Bronchial epithelial cell (primary cell): Measurements from ENCODE around the gene UGT1A5. TPM values are rescaled to one million over a fixed set of nuclear protein-coding genes. Genes with fewer than 3 reads are reported as not detected.

ENCODE experiments used
- DNase-seq: peaks from one replicate; pipeline ENCODE4 v3.0.0-alpha.2; 2010; ENCODE audit warnings: low read depth
- FAIRE-seq: peaks from 2 replicates; lab custom pipeline; 2011; peaks lifted over from hg19 to GRCh38; lab: Jason Lieb, UNC
- H3K27me3 ChIP-seq: 2 replicates; pipeline ENCODE4 v1.5.1; 2011; ENCODE audit warnings: low read length; ENCODE audit not compliant: control insufficient read depth, insufficient read depth
- H3K36me3 ChIP-seq: 2 replicates; pipeline ENCODE4 v1.5.1; 2011; ENCODE audit warnings: low read length; ENCODE audit not compliant: control insufficient read depth, insufficient read depth
- H3K4me3 ChIP-seq: 2 replicates; pipeline ENCODE4 v1.5.1; 2011; ENCODE audit warnings: mild to moderate bottlenecking, low read depth, low read length, control low read depth
- CTCF ChIP-seq: IDR thresholded peaks from 2 replicates; pipeline ENCODE4 v1.5.1; 2011; ENCODE audit warnings: mild to moderate bottlenecking, moderate library complexity, low read length, control low read depth, inconsistent platforms; ENCODE audit not compliant: insufficient read depth, severe bottlenecking
- total RNA-seq: library from RNA; depleted of rRNA; stranded (reverse); fragments of >200 nt; gene quantifications from 2 replicates; pipeline ENCODE4 v1.2.1, GENCODE V29; 2014

UGT1A5 gene
- total RNA-seq, 1 donor from 2014 or later: 0.26 TPM

- H3K27me3 ChIP-seq: no peaks in the 10 kb centered on the region
- TF ChIP-seq CTCF: no peak
- FAIRE-seq: no peak
- H3K4me3 ChIP-seq: no peak overlapping the region
- no peak for DNase-seq
- no peaks in the 10 kb centered on the region for H3K36me3 ChIP-seq
Measured at GRCh38 chr2:233673896-233674295, 38.8 kb upstream of the UGT1A5 start.

GRCh38 chr2:233674314-233674713 is 38.4 kb upstream of the UGT1A5 start:
- no peak for TF ChIP-seq CTCF
- H3K36me3 ChIP-seq: no peaks in the 10 kb centered on the region
- no peak overlapping the region for H3K4me3 ChIP-seq
- DNase-seq: no peak
- no peak for FAIRE-seq
- no peaks in the 10 kb centered on the region for H3K27me3 ChIP-seq

- FAIRE-seq: no peak
- Histone ChIP-seq H3K4me3 (no peak overlapping the region), H3K36me3 (no peaks in the 10 kb centered on the region), H3K27me3 (no peaks in the 10 kb centered on the region)
- peak; percentile 1 for TF ChIP-seq CTCF
- DNase-seq: no peak
Measured at GRCh38 chr2:233674995-233675394, 37.7 kb upstream of the UGT1A5 start.

GRCh38 chr2:233676046-233676445 is 36.7 kb upstream of the UGT1A5 start:
- no peak for FAIRE-seq
- no peak overlapping the region for H3K4me3 ChIP-seq
- no peaks in the 10 kb centered on the region for H3K27me3 ChIP-seq
- TF ChIP-seq CTCF: no peak
- DNase-seq: no peak
- H3K36me3 ChIP-seq: no peaks in the 10 kb centered on the region

GRCh38 chr2:233679196-233679595 is 33.5 kb upstream of the UGT1A5 start:
- H3K4me3 ChIP-seq: no peak overlapping the region
- no peak for FAIRE-seq
- TF ChIP-seq CTCF: no peak
- no peaks in the 10 kb centered on the region for H3K27me3 ChIP-seq
- no peak for DNase-seq
- H3K36me3 ChIP-seq: no peaks in the 10 kb centered on the region

GRCh38 chr2:233680361-233681045 is 32.2 kb upstream of the UGT1A5 start:
- Histone ChIP-seq H3K4me3 (no peak overlapping the region), H3K36me3 (no peaks in the 10 kb centered on the region), H3K27me3 (no peaks in the 10 kb centered on the region)
- DNase-seq: no peak
- TF ChIP-seq CTCF: no peak
- peak; percentile 92 for FAIRE-seq
